PFSK-1 (cell line): ENCODE data around the gene BICD2.

Experiments
- FOXP2 ChIP-seq: optimal IDR thresholded peaks from 2 replicates; pipeline ENCODE3; 2011; ENCODE audit warnings: borderline replicate concordance, control low read depth, inconsistent platforms; ENCODE audit not compliant: insufficient read depth; ENCODE audit errors: extremely low read length, extremely low read depth
- POLR2AphosphoS5 ChIP-seq: IDR thresholded peaks from 2 replicates; pipeline ENCODE4 v1.6.1; 2012; ENCODE audit warnings: low read depth, mild to moderate bottlenecking, control low read depth, low read length, moderate library complexity
- REST ChIP-seq, 2 experiments: IDR thresholded peaks; 2 replicates each; pipeline versions ENCODE4 v1.6.1 to v1.8.0; 2011 to 2012; ENCODE audit warnings: low read depth in 2 of 2, low read length in 2 of 2, control low read depth in 1 of 2, inconsistent platforms in 1 of 2, mild to moderate bottlenecking in 1 of 2, moderate library complexity in 1 of 2; ENCODE audit not compliant: insufficient read depth in 1 of 2
- SIN3A ChIP-seq: IDR thresholded peaks from 2 replicates; pipeline ENCODE4 v1.6.1; 2012; ENCODE audit warnings: mild to moderate bottlenecking, low read length, moderate library complexity, borderline replicate concordance; ENCODE audit not compliant: insufficient read depth
- TAF1 ChIP-seq: IDR thresholded peaks from 2 replicates; pipeline ENCODE4 v1.6.1; 2012; ENCODE audit warnings: low read length, control low read depth, borderline replicate concordance; ENCODE audit not compliant: insufficient read depth

Gene BICD2

GRCh38 chr9:92680166-92681119 lies 84.2 kb downstream of the BICD2 start:
- no peak for TF ChIP-seq FOXP2
- no peak for TF ChIP-seq SIN3A
- no peak for TF ChIP-seq REST (IDR thresholded peaks at IDR 0.05; ENCODE audit: insufficient read depth in 1 of 2, low read depth in 2 of 2, low read length in 2 of 2)
- no peak for TF ChIP-seq TAF1
- no peak for TF ChIP-seq POLR2AphosphoS5

- TF ChIP-seq REST (IDR thresholded peaks at IDR 0.05; ENCODE audit: insufficient read depth in 1 of 2, low read depth in 2 of 2, low read length in 2 of 2) = no peak
- TF ChIP-seq POLR2AphosphoS5 = no peak
- TF ChIP-seq TAF1 = no peak
- no peak for TF ChIP-seq SIN3A
- TF ChIP-seq FOXP2 = no peak
These were observed 85.0 kb downstream of the BICD2 start for GRCh38 chr9:92679413-92680165.

GRCh38 chr9:92671323-92671722 lies 93.3 kb downstream of the BICD2 start:
- TF ChIP-seq POLR2AphosphoS5 = no peak

GRCh38 chr9:92669890-92670708 lies 94.5 kb downstream of the BICD2 start, which contains the start of gene IPPK:
TSS of gene IPPK (minus strand) at chr9:92670131. CDS start at chr9:92669988, 143 bp downstream.
- TF ChIP-seq SIN3A (peak; percentile 59; the same call in 1 of the 2 replicates), REST (IDR thresholded peaks at IDR 0.05; ENCODE audit: insufficient read depth in 1 of 2, low read depth in 2 of 2, low read length in 2 of 2) (0 out of 4 replicates have a peak, but pooled peaks have one; percentile 21 to 22), POLR2AphosphoS5 (peak; percentile 67), FOXP2 (peak; percentile 86), TAF1 (peak; percentile 89)

GRCh38 chr9:92669527-92669889 lies 95.1 kb downstream of the BICD2 start:
- TF ChIP-seq TAF1 (no peak), FOXP2 (no peak), POLR2AphosphoS5 (no peak), SIN3A (no peak), REST (IDR thresholded peaks at IDR 0.05; ENCODE audit: insufficient read depth in 1 of 2, low read depth in 2 of 2, low read length in 2 of 2) (no peak)
